GM21423 (cell line): ENCODE results near the gene ITFG1.
"Not testable (repeated sequence)": the region's sequence is repeated elsewhere in the genome, so short reads cannot be mapped to it uniquely, and the experiment has no call there.

Source experiments
- ATAC-seq: cut with Tn5 transposase; IDR thresholded peaks from one replicate; pipeline ENCODE4 v1.9.1; 2021; ENCODE audit warnings: mild to moderate bottlenecking, moderate library complexity; ENCODE audit not compliant: unreplicated experiment

ITFG1 gene

GRCh38 chr16:47347021-47347696 lies 113.7 kb downstream of the ITFG1 start:
- ATAC-seq = not testable (repeated sequence)

- ATAC-seq = no peak
Observed at GRCh38 chr16:47342055-47342454, 118.8 kb downstream of the ITFG1 start.

DNA sequence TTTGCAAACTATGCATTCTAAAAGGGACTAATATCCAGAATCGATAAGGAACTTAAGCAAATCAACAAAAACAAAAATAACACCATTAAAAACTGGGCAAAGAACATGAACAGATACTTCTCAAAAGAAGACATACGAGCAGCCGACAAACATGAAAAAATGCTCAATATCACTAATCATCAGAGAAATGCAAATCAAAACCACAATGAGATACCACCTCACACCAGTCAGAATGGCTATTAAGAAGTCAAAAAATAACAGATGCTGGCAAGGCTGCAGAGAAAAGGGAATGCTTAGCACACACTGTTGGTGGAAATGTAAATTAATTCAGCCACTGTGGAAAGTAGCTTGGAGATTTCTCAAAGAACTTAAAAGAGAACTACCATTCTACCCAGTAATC lies 130.3 kb downstream of the ITFG1 start:
- not testable (repeated sequence) for ATAC-seq

- not testable (repeated sequence) for ATAC-seq
Observed at GRCh38 chr16:47324309-47324708, 136.6 kb downstream of the ITFG1 start.

- no peak for ATAC-seq
Observed at GRCh38 chr16:47323241-47323640, 137.6 kb downstream of the ITFG1 start.

GRCh38 chr16:47320546-47321310 lies 140.1 kb downstream of the ITFG1 start:
- ATAC-seq = no peak

GRCh38 chr16:47317465-47318240 lies 143.2 kb downstream of the ITFG1 start:
- ATAC-seq = no peak

- ATAC-seq = no peak
Observed at GRCh38 chr16:47316442-47317015, 144.3 kb downstream of the ITFG1 start.

GRCh38 chr16:47311738-47312505 lies 148.9 kb downstream of the ITFG1 start:
- no peak for ATAC-seq

- peak; percentile 72 for ATAC-seq
Observed at GRCh38 chr16:47310792-47311211, 150.1 kb downstream of the ITFG1 start.

GRCh38 chr16:47309581-47310312 lies 151.1 kb downstream of the ITFG1 start:
- ATAC-seq = no peak

- no peak for ATAC-seq
Observed at GRCh38 chr16:47308601-47309000, 152.3 kb downstream of the ITFG1 start.

GRCh38 chr16:47304563-47304962 lies 156.3 kb downstream of the ITFG1 start:
- ATAC-seq = no peak

- no peak for ATAC-seq
Observed at GRCh38 chr16:47299587-47299986, 161.3 kb downstream of the ITFG1 start.

DNA sequence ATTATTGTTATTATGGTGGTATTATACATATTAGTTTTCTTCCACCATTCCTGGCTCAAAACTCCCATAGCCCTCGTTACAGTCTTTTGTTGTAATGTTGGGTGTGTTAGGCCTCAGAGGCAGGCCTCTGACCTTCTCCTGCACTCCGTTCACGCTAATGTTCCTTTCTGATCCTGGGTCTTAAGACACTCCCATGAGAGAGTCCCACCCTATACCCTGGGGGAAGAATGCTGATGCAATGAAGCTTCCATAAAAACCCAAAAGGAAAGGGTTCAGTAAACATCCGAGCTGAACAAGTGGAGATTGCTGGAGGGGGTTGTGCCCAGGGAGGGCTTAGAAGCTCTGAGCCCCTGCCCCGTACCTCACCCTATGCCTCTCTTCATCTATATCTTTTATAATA lies 175.9 kb downstream of the ITFG1 start:
- ATAC-seq = no peak

- no peak for ATAC-seq
Observed at GRCh38 chr16:47278306-47278970, 182.4 kb downstream of the ITFG1 start.

- ATAC-seq = no peak
Observed at GRCh38 chr16:47276522-47276921, 184.3 kb downstream of the ITFG1 start.

GRCh38 chr16:47262938-47263337 lies 197.9 kb downstream of the ITFG1 start:
- ATAC-seq = no peak

- ATAC-seq = no peak
Observed at GRCh38 chr16:47260503-47260902, 200.4 kb downstream of the ITFG1 start.
